GM13977 (cell line): Measurements from ENCODE around the gene SARDH.

Experiments
- DNase-seq: peaks from one replicate; pipeline ENCODE4 v3.0.0; 2012; ENCODE audit warnings: low spot score
- CTCF ChIP-seq: IDR thresholded peaks from 2 replicates; pipeline ENCODE4 v1.5.1; 2012; ENCODE audit warnings: mild to moderate bottlenecking, control low read depth; ENCODE audit not compliant: insufficient read depth; ENCODE audit errors: extremely low read depth, missing control alignments
- in situ Hi-C: fragments of 300-500 bp; cut with MboI; formaldehyde crosslinking; loops from one replicate; pipeline ENCODE4 v1.12.0; 2022; ENCODE audit warnings: low sequenced_read_pairs, low pct_unique_long_range_greater_than_20kb, mixed read lengths, inconsistent platforms; ENCODE audit not compliant: unreplicated experiment

Gene SARDH

GRCh38 chr9:133775951-133776905 lies 38.1 kb upstream of the SARDH start:
- in situ Hi-C loops: no loop called here

GRCh38 chr9:133775291-133775690 lies 37.1 kb upstream of the SARDH start:
- in situ Hi-C loops: no loop called here
- DNase-seq: no peak
- no peak for TF ChIP-seq CTCF

More at GRCh38 chr9:133775951-133776905, 38.1 kb upstream of the SARDH start:
- TF ChIP-seq CTCF: no peak
- no peak for DNase-seq

GRCh38 chr9:133774799-133775198 lies 36.6 kb upstream of the SARDH start:
- TF ChIP-seq CTCF: no peak
- no peak for DNase-seq
- in situ Hi-C loops: no loop called here

GRCh38 chr9:133773889-133774655 lies 35.9 kb upstream of the SARDH start:
- in situ Hi-C loops: no loop called here

GRCh38 chr9:133772581-133772980 lies 34.4 kb upstream of the SARDH start:
- in situ Hi-C loops: no loop called here
- no peak for TF ChIP-seq CTCF
- DNase-seq: no peak

More at GRCh38 chr9:133773889-133774655, 35.9 kb upstream of the SARDH start:
- DNase-seq: no peak
- TF ChIP-seq CTCF: no peak

GRCh38 chr9:133771486-133772482 lies 33.6 kb upstream of the SARDH start:
- TF ChIP-seq CTCF: no peak
- in situ Hi-C loops: no loop called here

More at GRCh38 chr9:133771486-133772482, 33.6 kb upstream of the SARDH start:
- DNase-seq: no peak
